ENCODE results near the gene MAMDC2.

DNA sequence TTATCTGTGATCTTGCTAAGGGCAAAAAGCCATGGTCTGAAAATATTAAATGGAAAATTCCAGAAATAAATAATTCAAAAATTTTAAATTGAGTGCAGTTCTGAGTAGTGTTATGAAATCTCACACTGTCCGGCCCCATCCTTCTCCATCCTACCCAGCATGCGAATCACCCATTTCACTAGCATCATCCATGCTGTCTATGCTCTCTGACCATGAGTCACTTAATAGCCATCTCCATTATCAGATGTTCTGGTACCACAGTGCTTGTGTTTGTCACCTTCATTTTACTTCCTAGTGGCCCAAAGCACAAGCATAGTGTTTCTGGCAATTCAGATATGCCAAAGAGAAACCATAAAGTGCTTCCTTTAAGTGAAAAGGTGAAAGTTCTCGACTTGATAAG, 151.8 kb downstream of the MAMDC2 start:
- TF ChIP-seq, protein P1, sequence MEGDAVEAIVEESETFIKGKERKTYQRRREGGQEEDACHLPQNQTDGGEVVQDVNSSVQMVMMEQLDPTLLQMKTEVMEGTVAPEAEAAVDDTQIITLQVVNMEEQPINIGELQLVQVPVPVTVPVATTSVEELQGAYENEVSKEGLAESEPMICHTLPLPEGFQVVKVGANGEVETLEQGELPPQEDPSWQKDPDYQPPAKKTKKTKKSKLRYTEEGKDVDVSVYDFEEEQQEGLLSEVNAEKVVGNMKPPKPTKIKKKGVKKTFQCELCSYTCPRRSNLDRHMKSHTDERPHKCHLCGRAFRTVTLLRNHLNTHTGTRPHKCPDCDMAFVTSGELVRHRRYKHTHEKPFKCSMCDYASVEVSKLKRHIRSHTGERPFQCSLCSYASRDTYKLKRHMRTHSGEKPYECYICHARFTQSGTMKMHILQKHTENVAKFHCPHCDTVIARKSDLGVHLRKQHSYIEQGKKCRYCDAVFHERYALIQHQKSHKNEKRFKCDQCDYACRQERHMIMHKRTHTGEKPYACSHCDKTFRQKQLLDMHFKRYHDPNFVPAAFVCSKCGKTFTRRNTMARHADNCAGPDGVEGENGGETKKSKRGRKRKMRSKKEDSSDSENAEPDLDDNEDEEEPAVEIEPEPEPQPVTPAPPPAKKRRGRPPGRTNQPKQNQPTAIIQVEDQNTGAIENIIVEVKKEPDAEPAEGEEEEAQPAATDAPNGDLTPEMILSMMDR (IDR thresholded peaks at IDR 0.05; ENCODE audit: control extremely low read depth in 1 of 3, insufficient read depth in 1 of 3, low read depth in 1 of 3, low read length in 3 of 3): no peak
- TF ChIP-seq ASH2L (IDR thresholded peaks at IDR 0.05; ENCODE audit: low read length) (no peak), EZH2 (IDR thresholded peaks at IDR 0.05; ENCODE audit: low read depth, low read length, severe bottlenecking) (no peak), PHF8 (conservative IDR thresholded peaks at IDR 0.05; ENCODE audit: low read depth, low read length) (no peak), RXRA (IDR thresholded peaks at IDR 0.05; ENCODE audit: insufficient read depth, low read depth, low read length) (no peak), POLR2A (IDR thresholded peaks at IDR 0.05; ENCODE audit: control extremely low read depth in 1 of 2, low read depth in 2 of 2, low read length in 2 of 2) (no peak), RAD21 (IDR thresholded peaks at IDR 0.05 in 1 of 2, conservative IDR thresholded peaks at IDR 0.05 in 1 of 2; ENCODE audit: low read depth in 2 of 2, low read length in 2 of 2) (no peak), RNF2 (IDR thresholded peaks at IDR 0.05; ENCODE audit: borderline replicate concordance, low read depth, low read length, missing control alignments, poor library complexity, severe bottlenecking) (no peak), SAP30 (IDR thresholded peaks at IDR 0.05; ENCODE audit: insufficient read depth, insufficient replicate concordance, low read length) (no peak), RFX5 (IDR thresholded peaks at IDR 0.05; ENCODE audit: borderline replicate concordance, low read depth, low read length) (no peak), HDAC6 (IDR thresholded peaks at IDR 0.05; ENCODE audit: low read depth, low read length) (no peak)

All from H1 (cell line).